ENCODE measurements around the gene ALPK3. TPM values are rescaled to one million over a fixed set of nuclear protein-coding genes. Genes with fewer than 3 reads are reported as not detected.

Gene ALPK3
- total RNA-seq, 4 donors from 2014 or later = 0.88 to 6.3 (median 3.4) TPM

- H3K4me1 ChIP-seq = no peaks in the 10 kb centered on the region
- no peaks in the 10 kb centered on the region for H3K9me3 ChIP-seq
- H3K4me3 ChIP-seq = no peak overlapping the region
- no peak for DNase-seq
- intact Hi-C loops (cut with DNase I; ENCODE audit: low total_unique reads) = no loop called here
- H3K27ac ChIP-seq = no peak overlapping the region
- H3K27me3 ChIP-seq = no peaks in the 10 kb centered on the region
- H3K36me3 ChIP-seq = no peaks in the 10 kb centered on the region
- TF ChIP-seq POLR2A (IDR thresholded peaks at IDR 0.05) (no peak), CTCF (IDR thresholded peaks at IDR 0.05) (no peak)
Observed at GRCh38 chr15:84883466-84883865, 66.3 kb downstream of the ALPK3 start.

GRCh38 chr15:84883916-84884781, 67.0 kb downstream of the ALPK3 start, which contains the start of gene SLC28A1:
TSS of gene SLC28A1 (plus strand) at chr15:84884662. CDS start at chr15:84887761, 3,099 bp downstream.
- H3K9me3 ChIP-seq = no peaks in the 10 kb centered on the region
- H3K36me3 ChIP-seq = no peaks in the 10 kb centered on the region
- intact Hi-C loops (cut with DNase I; ENCODE audit: low total_unique reads) = no loop called here
- no peaks in the 10 kb centered on the region for H3K27me3 ChIP-seq
- no peaks in the 10 kb centered on the region for H3K4me1 ChIP-seq
- H3K27ac ChIP-seq = no peak within 1 kb of the TSS
- TF ChIP-seq CTCF (IDR thresholded peaks at IDR 0.05) = no peak
- TF ChIP-seq POLR2A (IDR thresholded peaks at IDR 0.05) = no peak
- no peak for DNase-seq
- no peak within 1 kb of the TSS for H3K4me3 ChIP-seq

GRCh38 chr15:84885801-84886200, 68.6 kb downstream of the ALPK3 start:
- Histone ChIP-seq H3K27me3 (no peaks in the 10 kb centered on the region), H3K4me3 (no peak overlapping the region), H3K27ac (no peak overlapping the region), H3K4me1 (no peaks in the 10 kb centered on the region), H3K9me3 (no peaks in the 10 kb centered on the region), H3K36me3 (no peaks in the 10 kb centered on the region)
- no peak for DNase-seq
- intact Hi-C loops (cut with DNase I; ENCODE audit: low total_unique reads) = no loop called here
- TF ChIP-seq POLR2A (IDR thresholded peaks at IDR 0.05) = no peak
- no peak for TF ChIP-seq CTCF (IDR thresholded peaks at IDR 0.05)

- intact Hi-C loops (cut with DNase I; ENCODE audit: low total_unique reads) = no loop called here
- H3K9me3 ChIP-seq = no peaks in the 10 kb centered on the region
- no peak for DNase-seq
- H3K36me3 ChIP-seq = no peaks in the 10 kb centered on the region
- no peaks in the 10 kb centered on the region for H3K4me1 ChIP-seq
- no peak overlapping the region for H3K27ac ChIP-seq
- TF ChIP-seq POLR2A (IDR thresholded peaks at IDR 0.05) (no peak), CTCF (IDR thresholded peaks at IDR 0.05) (no peak)
- no peaks in the 10 kb centered on the region for H3K27me3 ChIP-seq
- H3K4me3 ChIP-seq = no peak overlapping the region
Observed at GRCh38 chr15:84886211-84886983, 69.2 kb downstream of the ALPK3 start.

GRCh38 chr15:84886984-84887299, 69.8 kb downstream of the ALPK3 start:
- Histone ChIP-seq H3K36me3 (no peaks in the 10 kb centered on the region), H3K27ac (no peak overlapping the region), H3K4me3 (no peak overlapping the region), H3K27me3 (no peaks in the 10 kb centered on the region), H3K4me1 (no peaks in the 10 kb centered on the region), H3K9me3 (no peaks in the 10 kb centered on the region)
- no peak for DNase-seq
- intact Hi-C loops (cut with DNase I; ENCODE audit: low total_unique reads) = no loop called here
- TF ChIP-seq POLR2A (IDR thresholded peaks at IDR 0.05) (no peak), CTCF (IDR thresholded peaks at IDR 0.05) (no peak)
